ENCODE measurements around the gene RAB37.

DNA sequence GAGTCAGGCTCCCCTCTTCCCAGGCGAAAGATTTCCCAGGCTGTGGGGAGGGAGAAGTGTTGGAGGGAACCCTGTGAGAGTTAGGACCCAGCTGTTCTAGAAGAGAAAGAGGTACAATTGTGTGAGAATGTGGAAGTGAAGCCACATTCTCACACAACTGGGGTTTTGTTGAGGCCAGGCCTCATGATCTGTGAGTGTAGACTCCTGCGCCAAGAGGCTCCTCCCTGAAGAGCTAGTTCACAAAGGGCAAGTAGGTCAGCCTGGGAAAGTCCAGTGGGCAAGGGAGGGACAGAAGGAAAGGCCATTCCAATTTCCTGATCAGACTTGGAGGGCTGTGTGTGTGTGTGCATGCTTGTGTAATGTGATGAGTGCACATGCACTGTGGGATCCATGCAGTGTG, 39.5 kb upstream of the RAB37 start:
- TF ChIP-seq, protein P1, sequence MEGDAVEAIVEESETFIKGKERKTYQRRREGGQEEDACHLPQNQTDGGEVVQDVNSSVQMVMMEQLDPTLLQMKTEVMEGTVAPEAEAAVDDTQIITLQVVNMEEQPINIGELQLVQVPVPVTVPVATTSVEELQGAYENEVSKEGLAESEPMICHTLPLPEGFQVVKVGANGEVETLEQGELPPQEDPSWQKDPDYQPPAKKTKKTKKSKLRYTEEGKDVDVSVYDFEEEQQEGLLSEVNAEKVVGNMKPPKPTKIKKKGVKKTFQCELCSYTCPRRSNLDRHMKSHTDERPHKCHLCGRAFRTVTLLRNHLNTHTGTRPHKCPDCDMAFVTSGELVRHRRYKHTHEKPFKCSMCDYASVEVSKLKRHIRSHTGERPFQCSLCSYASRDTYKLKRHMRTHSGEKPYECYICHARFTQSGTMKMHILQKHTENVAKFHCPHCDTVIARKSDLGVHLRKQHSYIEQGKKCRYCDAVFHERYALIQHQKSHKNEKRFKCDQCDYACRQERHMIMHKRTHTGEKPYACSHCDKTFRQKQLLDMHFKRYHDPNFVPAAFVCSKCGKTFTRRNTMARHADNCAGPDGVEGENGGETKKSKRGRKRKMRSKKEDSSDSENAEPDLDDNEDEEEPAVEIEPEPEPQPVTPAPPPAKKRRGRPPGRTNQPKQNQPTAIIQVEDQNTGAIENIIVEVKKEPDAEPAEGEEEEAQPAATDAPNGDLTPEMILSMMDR (IDR thresholded peaks at IDR 0.05): no peak
- TF ChIP-seq EZH2 (IDR thresholded peaks at IDR 0.05; ENCODE audit: borderline replicate concordance, insufficient read depth, low read depth, low read length, poor library complexity, severe bottlenecking): no peak
